Vagina (tissue), 2 donors: ENCODE results near the gene CLEC16A. TPM values are rescaled to one million over a fixed set of nuclear protein-coding genes. Genes with fewer than 3 reads are reported as not detected.
A peak's percentile ranks its signal among the peaks of the same experiment; 100 is the strongest.

Experiments used
- DNase-seq, 2 donors: peaks; one replicate each; pipeline ENCODE4 v3.0.0-alpha.2; 2017; ENCODE audit errors: extremely low spot score in 2 of 2
- H3K27ac ChIP-seq: fragments of 200-600 bp; sonication (generic); one replicate; pipeline ENCODE4 v1.5.1; 2019
- H3K27me3 ChIP-seq: fragments of 200-600 bp; sonication (generic); one replicate; pipeline ENCODE4 v1.5.1; 2019
- H3K36me3 ChIP-seq, 2 donors: fragments of 200-600 bp; sonication (generic); one replicate each; pipeline ENCODE4 v1.5.1; 2017 to 2019
- H3K4me1 ChIP-seq: fragments of 200-600 bp; sonication (generic); one replicate; pipeline ENCODE4 v1.5.1; 2019
- H3K4me3 ChIP-seq, 2 donors: fragments of 200-600 bp; sonication (generic); 1 replicate in 1 of 2; 2 replicates in 1 of 2; pipeline ENCODE4 v1.5.1; 2016 to 2019
- H3K9me3 ChIP-seq: fragments of 200-600 bp; sonication (generic); one replicate; pipeline ENCODE4 v1.5.1; 2019
- POLR2A ChIP-seq, 2 donors: fragments of 450-650 bp; IDR thresholded peaks; one replicate each; pipeline ENCODE4 v1.6.1; 2017; ENCODE audit warnings: antibody characterized with exemption in 2 of 2, mild to moderate bottlenecking in 2 of 2, moderate library complexity in 2 of 2
- POLR2AphosphoS5 ChIP-seq, 2 donors: sonication (generic); formaldehyde crosslinking; IDR thresholded peaks; one replicate each; pipeline ENCODE4 v1.9.0; 2017; ENCODE audit warnings: antibody characterized with exemption in 2 of 2, mild to moderate bottlenecking in 2 of 2, low read depth in 1 of 2; ENCODE audit not compliant: insufficient read depth in 1 of 2
- intact Hi-C: fragments of 100-400 bp; cut with DNase I; formaldehyde crosslinking; loops from one replicate; pipeline ENCODE4 v1.15.1; 2023
- total RNA-seq: library from RNA; depleted of rRNA; stranded (reverse); fragments of >200 nt; gene quantifications from one replicate; pipeline ENCODE4 v1.2.3, GENCODE V29; 2016
- TF ChIP-seq, protein P1 (sequence below), 3 experiments: fragments of 450-650 bp in 2 of 3; fragments of 200-600 bp in 1 of 3; sonication (generic) in 1 of 3; IDR thresholded peaks; one replicate each; pipeline ENCODE4 v1.5.1; 2017 to 2019; ENCODE audit warnings: antibody characterized with exemption in 3 of 3, mild to moderate bottlenecking in 2 of 3, moderate library complexity in 2 of 3

The CLEC16A gene
- total RNA-seq, 1 donor from 2014 or later, result 21.6 TPM

DNA sequence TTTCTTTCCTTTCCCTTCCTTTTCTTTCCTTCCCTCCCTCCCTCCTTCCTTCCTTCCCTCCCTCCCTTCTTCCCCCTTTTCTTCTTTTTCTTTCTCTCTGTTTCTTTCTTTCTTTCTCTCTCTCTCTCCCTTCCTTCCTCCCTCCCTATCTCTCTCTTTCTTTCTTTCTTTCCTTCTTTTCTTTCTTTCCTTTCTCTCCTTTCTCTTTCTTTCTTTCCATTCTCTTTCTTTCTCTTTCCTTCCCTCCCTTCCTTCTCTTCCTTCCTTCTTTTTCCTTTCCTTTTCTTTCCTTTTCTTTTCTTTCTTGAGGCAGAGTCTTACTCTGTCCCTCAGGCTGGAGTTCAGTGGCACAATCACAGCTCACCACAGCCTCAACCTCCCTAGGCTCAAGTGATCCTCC lies 33.1 kb upstream of the CLEC16A start:
- no peaks in the 10 kb centered on the region for H3K4me1 ChIP-seq
- intact Hi-C loops, result no loop called here
- no peak overlapping the region for H3K27ac ChIP-seq
- no peak for DNase-seq
- H3K9me3 ChIP-seq, result no peaks in the 10 kb centered on the region
- TF ChIP-seq POLR2AphosphoS5 (IDR thresholded peaks at IDR 0.05; ENCODE audit: insufficient read depth in 1 of 2, low read depth in 1 of 2) (no peak), POLR2A (IDR thresholded peaks at IDR 0.05) (no peak)
- TF ChIP-seq, protein P1, sequence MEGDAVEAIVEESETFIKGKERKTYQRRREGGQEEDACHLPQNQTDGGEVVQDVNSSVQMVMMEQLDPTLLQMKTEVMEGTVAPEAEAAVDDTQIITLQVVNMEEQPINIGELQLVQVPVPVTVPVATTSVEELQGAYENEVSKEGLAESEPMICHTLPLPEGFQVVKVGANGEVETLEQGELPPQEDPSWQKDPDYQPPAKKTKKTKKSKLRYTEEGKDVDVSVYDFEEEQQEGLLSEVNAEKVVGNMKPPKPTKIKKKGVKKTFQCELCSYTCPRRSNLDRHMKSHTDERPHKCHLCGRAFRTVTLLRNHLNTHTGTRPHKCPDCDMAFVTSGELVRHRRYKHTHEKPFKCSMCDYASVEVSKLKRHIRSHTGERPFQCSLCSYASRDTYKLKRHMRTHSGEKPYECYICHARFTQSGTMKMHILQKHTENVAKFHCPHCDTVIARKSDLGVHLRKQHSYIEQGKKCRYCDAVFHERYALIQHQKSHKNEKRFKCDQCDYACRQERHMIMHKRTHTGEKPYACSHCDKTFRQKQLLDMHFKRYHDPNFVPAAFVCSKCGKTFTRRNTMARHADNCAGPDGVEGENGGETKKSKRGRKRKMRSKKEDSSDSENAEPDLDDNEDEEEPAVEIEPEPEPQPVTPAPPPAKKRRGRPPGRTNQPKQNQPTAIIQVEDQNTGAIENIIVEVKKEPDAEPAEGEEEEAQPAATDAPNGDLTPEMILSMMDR (IDR thresholded peaks at IDR 0.05), result no peak
- H3K4me3 ChIP-seq, result no peak overlapping the region
- no peaks in the 10 kb centered on the region for H3K27me3 ChIP-seq
- H3K36me3 ChIP-seq, result no peaks in the 10 kb centered on the region

DNA sequence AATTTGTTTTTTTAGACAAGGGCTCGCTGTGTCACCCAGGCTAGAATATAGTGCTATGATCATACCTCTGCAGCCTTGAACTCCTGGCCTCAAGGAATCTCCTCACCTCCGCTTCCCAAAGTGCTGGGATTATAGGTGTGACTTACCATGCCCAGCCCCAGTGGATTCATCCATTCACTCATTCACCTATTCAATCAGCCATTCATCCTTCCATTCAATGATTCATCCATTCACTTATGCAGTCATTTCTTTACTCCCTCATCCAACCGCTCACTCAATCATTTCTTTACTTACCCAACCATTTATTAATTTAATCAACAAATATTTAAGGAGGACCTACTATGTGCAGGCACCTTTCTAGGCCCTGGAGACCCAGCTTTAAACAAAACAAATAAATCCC lies 27.8 kb upstream of the CLEC16A start:
- Histone ChIP-seq H3K27ac (no peak overlapping the region), H3K36me3 (no peaks in the 10 kb centered on the region), H3K4me3 (no peak overlapping the region), H3K4me1 (peaks cover 8% of the 10 kb centered on the region), H3K9me3 (no peaks in the 10 kb centered on the region), H3K27me3 (no peaks in the 10 kb centered on the region)
- intact Hi-C loops, result no loop called here
- TF ChIP-seq POLR2A (IDR thresholded peaks at IDR 0.05), result no peak
- TF ChIP-seq, protein P1 (IDR thresholded peaks at IDR 0.05), result no peak
- TF ChIP-seq POLR2AphosphoS5 (IDR thresholded peaks at IDR 0.05; ENCODE audit: insufficient read depth in 1 of 2, low read depth in 1 of 2), result no peak
- DNase-seq, result no peak

DNA sequence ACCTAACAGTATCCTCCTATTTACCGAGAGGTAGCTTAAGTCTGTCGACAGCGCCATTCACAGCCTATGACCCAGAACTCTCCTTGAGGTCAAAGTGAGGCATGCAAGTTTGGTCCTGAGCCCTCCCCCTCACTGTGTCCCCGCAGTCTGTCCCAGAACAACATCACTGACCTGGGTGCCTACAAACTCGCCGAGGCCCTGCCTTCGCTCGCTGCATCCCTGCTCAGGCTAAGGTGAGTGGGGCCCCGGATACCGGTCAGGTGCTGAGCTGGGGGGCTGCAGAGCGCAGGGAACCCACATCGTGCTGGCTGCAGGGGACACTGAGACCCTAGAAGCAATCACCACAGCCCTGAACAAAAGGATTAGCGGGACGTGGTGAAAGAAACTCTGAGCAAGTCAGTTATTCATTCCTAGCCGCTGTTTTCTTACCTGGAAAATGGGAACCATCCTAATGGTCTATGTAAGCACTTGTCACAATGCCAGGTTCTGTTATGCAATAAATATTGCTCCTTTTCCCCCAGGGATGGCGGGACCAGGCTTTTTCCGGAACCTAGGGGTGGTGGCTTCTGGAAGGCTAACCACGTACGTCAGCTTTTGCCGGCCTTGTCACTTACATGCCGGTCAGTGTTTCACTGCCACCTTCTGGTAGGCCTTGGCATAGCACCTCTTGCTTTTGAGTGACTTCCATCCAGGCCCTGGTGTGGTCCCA lies 25.9 kb upstream of the CLEC16A start:
- DNase-seq, result peak in 1 of 2 donors; percentile 94
- Histone ChIP-seq H3K9me3 (no peaks in the 10 kb centered on the region), H3K36me3 (peaks cover 0 to 7% of the 10 kb centered on the region in 2 donors), H3K4me1 (peaks cover 27% of the 10 kb centered on the region), H3K27ac (no peak overlapping the region), H3K4me3 (no peak overlapping the region), H3K27me3 (no peaks in the 10 kb centered on the region)
- intact Hi-C loops, result loop anchor here (2.0 kb wide), 1 partner anchor 180 kb away; no protein-coding TSS in a partner anchor
- peak in 1 of 2 donors; percentile 14 for TF ChIP-seq POLR2AphosphoS5 (IDR thresholded peaks at IDR 0.05; ENCODE audit: insufficient read depth in 1 of 2, low read depth in 1 of 2)
- TF ChIP-seq POLR2A (IDR thresholded peaks at IDR 0.05), result no peak
- TF ChIP-seq, protein P1 (IDR thresholded peaks at IDR 0.05), result peak; percentile 73 to 94 (median 75)

DNA sequence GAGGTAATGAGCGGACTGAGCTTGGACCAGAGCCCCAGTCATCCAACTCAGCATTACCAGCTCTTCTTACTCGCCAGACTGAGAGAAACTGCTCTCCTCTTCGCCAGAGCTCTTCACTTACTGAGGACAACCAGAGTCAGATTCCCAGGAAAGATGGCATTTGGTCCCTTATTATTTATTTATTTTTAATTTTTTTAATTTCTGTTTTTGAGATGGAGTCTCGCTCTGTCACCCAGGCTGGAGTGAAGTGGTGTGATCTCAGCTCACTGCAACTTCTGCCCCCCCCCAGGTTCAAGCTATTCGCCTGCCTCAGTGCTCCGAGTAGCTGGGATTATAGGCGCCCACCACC lies 25.4 kb upstream of the CLEC16A start:
- no peak overlapping the region for H3K27ac ChIP-seq
- no peaks in the 10 kb centered on the region for H3K9me3 ChIP-seq
- H3K27me3 ChIP-seq, result no peaks in the 10 kb centered on the region
- peaks cover 27% of the 10 kb centered on the region for H3K4me1 ChIP-seq
- TF ChIP-seq POLR2A (IDR thresholded peaks at IDR 0.05) (no peak), POLR2AphosphoS5 (IDR thresholded peaks at IDR 0.05; ENCODE audit: insufficient read depth in 1 of 2, low read depth in 1 of 2) (no peak)
- TF ChIP-seq, protein P1 (IDR thresholded peaks at IDR 0.05), result no peak
- DNase-seq, result no peak
- H3K4me3 ChIP-seq, result no peak overlapping the region
- H3K36me3 ChIP-seq, result peaks cover 0 to 7% of the 10 kb centered on the region in 2 donors
- intact Hi-C loops, result loop anchor here (2.0 kb wide), 1 partner anchor 180 kb away; no protein-coding TSS in a partner anchor

DNA sequence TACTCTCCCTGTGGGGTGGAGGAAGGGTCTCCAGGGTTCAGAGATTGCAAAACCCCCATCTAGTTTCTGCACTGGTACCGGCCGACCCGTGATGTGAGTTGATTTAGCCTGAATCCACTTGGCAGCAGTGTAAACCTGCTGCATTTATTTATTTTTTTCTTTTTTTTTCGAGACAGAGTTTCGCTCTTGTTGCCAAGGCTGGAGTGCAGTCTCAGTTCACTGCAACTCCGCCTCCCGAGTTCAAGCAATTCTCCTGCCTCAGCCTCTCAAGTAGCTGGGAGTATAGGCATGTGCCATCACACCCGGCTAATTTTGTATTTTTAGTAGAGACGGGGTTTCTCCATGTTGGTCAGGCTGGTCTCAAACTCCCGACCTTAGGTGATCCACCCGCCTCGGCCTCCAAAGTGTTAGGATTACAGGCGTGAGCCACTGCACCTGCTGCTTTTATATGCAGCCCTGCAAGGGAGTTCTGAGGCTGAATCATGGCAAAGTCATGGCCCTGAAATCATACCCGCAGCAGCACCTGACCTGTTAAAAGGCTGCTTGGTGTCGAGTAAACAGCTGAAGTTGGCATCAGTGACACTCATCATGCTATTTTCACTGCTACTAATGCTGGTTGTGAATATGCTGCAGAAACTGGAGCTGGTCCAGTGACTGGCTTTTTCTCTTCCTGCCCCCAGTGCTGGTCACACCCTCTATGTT lies 23.5 kb upstream of the CLEC16A start:
- intact Hi-C loops, result no loop called here
- H3K36me3 ChIP-seq, result peaks cover 0 to 12% of the 10 kb centered on the region in 2 donors
- TF ChIP-seq POLR2AphosphoS5 (IDR thresholded peaks at IDR 0.05; ENCODE audit: insufficient read depth in 1 of 2, low read depth in 1 of 2), result no peak
- no peak for DNase-seq
- no peak overlapping the region for H3K4me3 ChIP-seq
- H3K9me3 ChIP-seq, result no peaks in the 10 kb centered on the region
- H3K27me3 ChIP-seq, result no peaks in the 10 kb centered on the region
- H3K4me1 ChIP-seq, result peaks cover 27% of the 10 kb centered on the region
- H3K27ac ChIP-seq, result no peak overlapping the region
